ENCODE results near the gene CDKN2AIPNL.
"Not testable (repeated sequence)": the region's sequence is repeated elsewhere in the genome, so short reads cannot be mapped to it uniquely, and the experiment has no call there.

The CDKN2AIPNL gene

GRCh38 chr5:134432174-134432573 is 20.5 kb upstream of the CDKN2AIPNL start:
- Mint-ChIP-seq H3K27ac (no peak overlapping the region), H3K4me1 (peaks cover 14% of the 10 kb centered on the region), H3K9me3 (no peaks in the 10 kb centered on the region), H3K4me3 (no peak overlapping the region), H3K36me3 (no peaks in the 10 kb centered on the region), H3K27me3 (peaks cover 30% of the 10 kb centered on the region)
- no peak for DNase-seq
- CTCF ChIA-PET, result no interaction called here

- Mint-ChIP-seq H3K27ac (no peak overlapping the region), H3K36me3 (no peaks in the 10 kb centered on the region), H3K4me3 (no peak overlapping the region), H3K4me1 (peaks cover 4% of the 10 kb centered on the region), H3K27me3 (peaks cover 34% of the 10 kb centered on the region), H3K9me3 (no peaks in the 10 kb centered on the region)
- no peak for DNase-seq
- CTCF ChIA-PET, result no interaction called here
Observed at GRCh38 chr5:134430001-134430569, 18.4 kb upstream of the CDKN2AIPNL start.

GRCh38 chr5:134427540-134428041 is 15.9 kb upstream of the CDKN2AIPNL start:
- H3K9me3 Mint-ChIP-seq, result no peaks in the 10 kb centered on the region
- H3K36me3 Mint-ChIP-seq, result no peaks in the 10 kb centered on the region
- CTCF ChIA-PET, result interaction anchor here (1.0 to 1.4 kb wide), 3 partner anchors 16 to 160 kb away, joined by 3 to 5 read pairs (median 3); partner anchors contain the start of gene CDKN2AIPNL
- no peaks in the 10 kb centered on the region for H3K4me1 Mint-ChIP-seq
- peaks cover 38% of the 10 kb centered on the region for H3K27me3 Mint-ChIP-seq
- no peak for DNase-seq
- no peak overlapping the region for H3K27ac Mint-ChIP-seq
- no peak overlapping the region for H3K4me3 Mint-ChIP-seq

- Mint-ChIP-seq H3K4me3 (no peak overlapping the region), H3K27ac (no peak overlapping the region), H3K4me1 (no peaks in the 10 kb centered on the region), H3K9me3 (no peaks in the 10 kb centered on the region), H3K36me3 (no peaks in the 10 kb centered on the region), H3K27me3 (peaks cover 31% of the 10 kb centered on the region)
- CTCF ChIA-PET, result no interaction called here
- DNase-seq, result no peak
Observed at GRCh38 chr5:134426361-134426760, 14.7 kb upstream of the CDKN2AIPNL start.

GRCh38 chr5:134423376-134423775 is 11.7 kb upstream of the CDKN2AIPNL start:
- CTCF ChIA-PET, result interaction anchor here (1.4 kb wide), 1 partner anchor 155 kb away, joined by 3 read pairs; no protein-coding TSS in a partner anchor
- no peaks in the 10 kb centered on the region for H3K9me3 Mint-ChIP-seq
- H3K27me3 Mint-ChIP-seq, result peaks cover 13% of the 10 kb centered on the region
- H3K36me3 Mint-ChIP-seq, result no peaks in the 10 kb centered on the region
- H3K4me3 Mint-ChIP-seq, result no peak overlapping the region
- no peaks in the 10 kb centered on the region for H3K4me1 Mint-ChIP-seq
- no peak for DNase-seq
- H3K27ac Mint-ChIP-seq, result no peak overlapping the region

- H3K36me3 Mint-ChIP-seq, result no peaks in the 10 kb centered on the region
- CTCF ChIA-PET, result interaction anchor here (1.4 kb wide), 1 partner anchor 155 kb away, joined by 3 read pairs; no protein-coding TSS in a partner anchor
Observed at GRCh38 chr5:134422791-134423365, 11.2 kb upstream of the CDKN2AIPNL start.

GRCh38 chr5:134421038-134421437 is 9.4 kb upstream of the CDKN2AIPNL start:
- CTCF ChIA-PET, H3K4me3 Mint-ChIP-seq, DNase-seq, H3K36me3 Mint-ChIP-seq, H3K27ac Mint-ChIP-seq, H3K9me3 Mint-ChIP-seq, H3K4me1 Mint-ChIP-seq: not testable (repeated sequence)
- H3K27me3 Mint-ChIP-seq, result peaks cover 12% of the 10 kb centered on the region

More at GRCh38 chr5:134422791-134423365, 11.2 kb upstream of the CDKN2AIPNL start:
- Mint-ChIP-seq H3K9me3 (no peaks in the 10 kb centered on the region), H3K27me3 (peaks cover 16% of the 10 kb centered on the region), H3K4me3 (no peak overlapping the region), H3K4me1 (no peaks in the 10 kb centered on the region), H3K27ac (peak overlapping the region; percentile 52)
- no peak for DNase-seq

- H3K27ac Mint-ChIP-seq, result no peak overlapping the region
- CTCF ChIA-PET, result no interaction called here
- peaks cover 15% of the 10 kb centered on the region for H3K27me3 Mint-ChIP-seq
- DNase-seq, result no peak
- H3K4me1 Mint-ChIP-seq, result no peaks in the 10 kb centered on the region
- no peaks in the 10 kb centered on the region for H3K36me3 Mint-ChIP-seq
- no peak overlapping the region for H3K4me3 Mint-ChIP-seq
- no peaks in the 10 kb centered on the region for H3K9me3 Mint-ChIP-seq
Observed at GRCh38 chr5:134420343-134420742, 8.7 kb upstream of the CDKN2AIPNL start.

- Mint-ChIP-seq H3K9me3 (no peaks in the 10 kb centered on the region), H3K4me1 (no peaks in the 10 kb centered on the region), H3K27ac (no peak overlapping the region), H3K4me3 (no peak overlapping the region), H3K36me3 (no peaks in the 10 kb centered on the region), H3K27me3 (peaks cover 15% of the 10 kb centered on the region)
- DNase-seq, result no peak
- CTCF ChIA-PET, result interaction anchor here (0.6 kb wide), 1 partner anchor 17 kb away, joined by 3 read pairs; no protein-coding TSS in a partner anchor
Observed at GRCh38 chr5:134418958-134419357, 7.3 kb upstream of the CDKN2AIPNL start.

GRCh38 chr5:134417707-134418106 is 6.0 kb upstream of the CDKN2AIPNL start:
- peaks cover 2% of the 10 kb centered on the region for H3K4me1 Mint-ChIP-seq
- H3K27me3 Mint-ChIP-seq, result peaks cover 10% of the 10 kb centered on the region
- H3K36me3 Mint-ChIP-seq, result no peaks in the 10 kb centered on the region
- H3K4me3 Mint-ChIP-seq, result no peak overlapping the region
- no peak for DNase-seq
- H3K27ac Mint-ChIP-seq, result no peak overlapping the region
- CTCF ChIA-PET, result interaction anchor here (1.0 to 2.0 kb wide), 3 partner anchors 19 to 169 kb away, joined by 3 to 10 read pairs (median 3); no protein-coding TSS in a partner anchor
- H3K9me3 Mint-ChIP-seq, result no peaks in the 10 kb centered on the region

GRCh38 chr5:134413046-134413445 is 1.4 kb upstream of the CDKN2AIPNL start:
- peaks cover 3% of the 10 kb centered on the region for H3K27me3 Mint-ChIP-seq
- peaks cover 34% of the 10 kb centered on the region for H3K4me1 Mint-ChIP-seq
- no peak overlapping the region for H3K27ac Mint-ChIP-seq
- peaks cover 8% of the 10 kb centered on the region for H3K36me3 Mint-ChIP-seq
- no peak for DNase-seq
- no peaks in the 10 kb centered on the region for H3K9me3 Mint-ChIP-seq
- H3K4me3 Mint-ChIP-seq, result no peak overlapping the region
- CTCF ChIA-PET, result interaction anchor here (0.9 kb wide), 1 partner anchor 109 kb away, joined by 3 read pairs; no protein-coding TSS in a partner anchor

GRCh38 chr5:134411228-134411545 is 494 bp downstream of the CDKN2AIPNL start:
- Mint-ChIP-seq H3K9me3 (no peaks in the 10 kb centered on the region), H3K4me1 (peaks cover 34% of the 10 kb centered on the region), H3K36me3 (peaks cover 12% of the 10 kb centered on the region), H3K4me3 (peak overlapping the region; percentile 95), H3K27ac (peak overlapping the region; percentile 82), H3K27me3 (peaks cover 3% of the 10 kb centered on the region)
- CTCF ChIA-PET, result interaction anchor here (0.7 to 3.6 kb wide), 19 partner anchors 13 to 228 kb away, joined by 3 to 14 read pairs (median 5); partner anchors contain the start of genes JADE2 and UBE2B
- DNase-seq, result no peak

- DNase-seq, result no peak
- H3K4me1 Mint-ChIP-seq, result peaks cover 34% of the 10 kb centered on the region
- H3K4me3 Mint-ChIP-seq, result peak overlapping the region; percentile 95
- peaks cover 13% of the 10 kb centered on the region for H3K36me3 Mint-ChIP-seq
- CTCF ChIA-PET, result interaction anchor here (0.7 to 3.6 kb wide), 17 partner anchors 13 to 227 kb away, joined by 3 to 14 read pairs (median 5); partner anchors contain the start of genes JADE2 and UBE2B
- H3K27me3 Mint-ChIP-seq, result peaks cover 3% of the 10 kb centered on the region
- H3K27ac Mint-ChIP-seq, result peak overlapping the region; percentile 82
- H3K9me3 Mint-ChIP-seq, result no peaks in the 10 kb centered on the region
Observed at GRCh38 chr5:134410822-134411221, 859 bp downstream of the CDKN2AIPNL start.

- no peaks in the 10 kb centered on the region for H3K9me3 Mint-ChIP-seq
- H3K4me1 Mint-ChIP-seq, result peaks cover 34% of the 10 kb centered on the region
- peak overlapping the region; percentile 16 for H3K27ac Mint-ChIP-seq
- H3K4me3 Mint-ChIP-seq, result no peak overlapping the region
- no peaks in the 10 kb centered on the region for H3K27me3 Mint-ChIP-seq
- CTCF ChIA-PET, result interaction anchor here (1.2 to 3.6 kb wide), 5 partner anchors 17 to 178 kb away, joined by 3 to 14 read pairs (median 3); no protein-coding TSS in a partner anchor
- peaks cover 13% of the 10 kb centered on the region for H3K36me3 Mint-ChIP-seq
- DNase-seq, result no peak
Observed at GRCh38 chr5:134409321-134409720, 2.4 kb downstream of the CDKN2AIPNL start.

Data from activated naive CD4-positive, alpha-beta T cell treated with anti-CD3 and anti-CD28 coated beads, Interleukin-2, amount 10 ng/mL, durations not matched to agents 7 days and 5 days (primary cell).